ENCODE results near the gene FCER2.

GRCh38 chr19:7739801-7740681 is 38.1 kb upstream of the FCER2 start:
- TF ChIP-seq CTCF (conservative IDR thresholded peaks at IDR 0.05; ENCODE audit: low read depth, low read length) (no peak), EZH2 (IDR thresholded peaks at IDR 0.05; ENCODE audit: borderline replicate concordance, low read depth, low read length, poor library complexity, severe bottlenecking) (no peak)
